Measurements from ENCODE around the gene HMCN2. TPM values are rescaled to one million over a fixed set of nuclear protein-coding genes. Genes with fewer than 3 reads are reported as not detected.

HMCN2 gene
- polyA plus RNA-seq, 1 of the 3 experiments (the other 2 are of a cell fraction) = 0.15 TPM

DNA sequence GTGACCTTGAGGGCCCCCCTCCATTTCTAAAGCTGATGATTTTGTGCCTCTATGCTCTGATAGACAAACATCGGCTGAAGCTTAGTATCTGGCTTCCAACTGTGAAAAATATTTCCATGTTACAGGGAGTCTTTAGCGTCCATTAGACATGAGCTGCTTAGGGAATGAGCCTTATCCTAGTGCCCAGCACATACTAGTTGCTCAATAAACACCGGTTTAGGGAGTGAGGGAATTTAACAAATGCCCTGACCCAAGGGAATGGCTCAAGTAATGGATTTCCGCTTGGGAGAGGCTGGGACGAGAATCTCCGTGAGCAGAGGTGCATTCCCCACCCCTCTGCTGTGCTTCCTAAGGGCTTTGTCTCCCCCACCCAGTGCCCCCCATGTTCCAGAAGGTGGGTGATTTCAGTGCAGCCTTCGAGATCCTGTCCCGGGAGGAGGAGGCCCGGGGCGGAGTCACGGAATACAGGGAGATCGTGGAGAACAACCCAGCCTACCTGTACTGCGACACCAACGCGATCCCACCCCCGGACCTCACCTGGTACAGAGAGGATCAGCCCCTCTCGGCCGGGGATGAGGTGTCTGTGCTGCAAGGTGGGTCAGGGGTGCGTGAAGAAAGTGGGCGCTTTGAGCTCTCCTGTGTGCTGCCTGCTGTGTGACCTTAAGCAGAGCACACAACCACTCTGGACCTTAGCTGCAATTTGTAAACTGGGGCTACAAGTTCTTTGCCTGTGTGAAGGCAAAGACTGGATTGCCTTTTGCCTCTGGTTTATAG is 113.5 kb downstream of the HMCN2 start:
- Histone ChIP-seq H3F3A (replicated peaks; ENCODE audit: insufficient read depth) (no peaks in the 10 kb centered on the region), H3K4me3 (ENCODE audit: low read depth in 2 of 2, low read length in 1 of 2) (no peak overlapping the region), H3K79me2 (ENCODE audit: insufficient read depth) (no peaks in the 10 kb centered on the region), H2AFZ (ENCODE audit: low read depth) (no peak overlapping the region), H3K27me3 (ENCODE audit: insufficient read depth) (no peaks in the 10 kb centered on the region), H3K9ac (no peak overlapping the region), H3K27ac (ENCODE audit: low read depth in 2 of 2, low read length in 1 of 2) (no peak overlapping the region), H3K36me3 (replicated peaks in 1 of 2; ENCODE audit: control insufficient read depth in 1 of 2, insufficient read depth in 2 of 2, low read length in 1 of 2) (no peaks in the 10 kb centered on the region), H4K20me1 (ENCODE audit: insufficient read depth) (no peaks in the 10 kb centered on the region), H3K4me2 (no peak overlapping the region), H3K4me1 (ENCODE audit: control insufficient read depth in 1 of 2, insufficient read depth in 2 of 2, low read depth in 1 of 2, low read length in 1 of 2) (no peaks in the 10 kb centered on the region), H3K9me3 (no peaks in the 10 kb centered on the region), H3K9me2 (no peaks in the 10 kb centered on the region)
- TF ChIP-seq EZH2phosphoT487 (IDR thresholded peaks at IDR 0.05; ENCODE audit: borderline replicate concordance, low read depth) (no peak), GABPA (IDR thresholded peaks at IDR 0.05; ENCODE audit: low read depth) (no peak), FOXJ3 (CRISPR knock-in tag; IDR thresholded peaks at IDR 0.05) (no peak), FOXM1 (IDR thresholded peaks at IDR 0.05; ENCODE audit: low read depth) (no peak), RCOR1 (IDR thresholded peaks at IDR 0.05; ENCODE audit: low read length) (no peak), CHD2 (IDR thresholded peaks at IDR 0.05; ENCODE audit: low read length, partially characterized antibody) (no peak), EP300 (IDR thresholded peaks at IDR 0.05; ENCODE audit: borderline replicate concordance in 1 of 2, low read depth in 1 of 2, low read length in 1 of 2) (no peak), GATA2 (CRISPR knock-in tag; IDR thresholded peaks at IDR 0.05) (no peak), POLR2AphosphoS5 (IDR thresholded peaks at IDR 0.05; ENCODE audit: low read depth, low read length) (no peak), NFIC (IDR thresholded peaks at IDR 0.05; ENCODE audit: borderline replicate concordance) (no peak), TEAD4 (IDR thresholded peaks at IDR 0.05; ENCODE audit: borderline replicate concordance, insufficient read depth) (no peak), TAF1 (IDR thresholded peaks at IDR 0.05; ENCODE audit: borderline replicate concordance, low read depth, low read length) (no peak), RFX5 (IDR thresholded peaks at IDR 0.05; ENCODE audit: low read length) (no peak), MEF2A (IDR thresholded peaks at IDR 0.05; ENCODE audit: borderline replicate concordance, low read depth) (no peak), YY1 (IDR thresholded peaks at IDR 0.05; ENCODE audit: low read depth) (no peak), MXI1 (IDR thresholded peaks at IDR 0.05; ENCODE audit: low read depth, low read length) (no peak)
- TF ChIP-seq, protein P1, sequence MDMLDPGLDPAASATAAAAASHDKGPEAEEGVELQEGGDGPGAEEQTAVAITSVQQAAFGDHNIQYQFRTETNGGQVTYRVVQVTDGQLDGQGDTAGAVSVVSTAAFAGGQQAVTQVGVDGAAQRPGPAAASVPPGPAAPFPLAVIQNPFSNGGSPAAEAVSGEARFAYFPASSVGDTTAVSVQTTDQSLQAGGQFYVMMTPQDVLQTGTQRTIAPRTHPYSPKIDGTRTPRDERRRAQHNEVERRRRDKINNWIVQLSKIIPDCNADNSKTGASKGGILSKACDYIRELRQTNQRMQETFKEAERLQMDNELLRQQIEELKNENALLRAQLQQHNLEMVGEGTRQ (IDR thresholded peaks at IDR 0.05; ENCODE audit: borderline replicate concordance, low read depth, low read length) = no peak
- TF ChIP-seq, protein P2, sequence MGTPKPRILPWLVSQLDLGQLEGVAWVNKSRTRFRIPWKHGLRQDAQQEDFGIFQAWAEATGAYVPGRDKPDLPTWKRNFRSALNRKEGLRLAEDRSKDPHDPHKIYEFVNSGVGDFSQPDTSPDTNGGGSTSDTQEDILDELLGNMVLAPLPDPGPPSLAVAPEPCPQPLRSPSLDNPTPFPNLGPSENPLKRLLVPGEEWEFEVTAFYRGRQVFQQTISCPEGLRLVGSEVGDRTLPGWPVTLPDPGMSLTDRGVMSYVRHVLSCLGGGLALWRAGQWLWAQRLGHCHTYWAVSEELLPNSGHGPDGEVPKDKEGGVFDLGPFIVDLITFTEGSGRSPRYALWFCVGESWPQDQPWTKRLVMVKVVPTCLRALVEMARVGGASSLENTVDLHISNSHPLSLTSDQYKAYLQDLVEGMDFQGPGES (IDR thresholded peaks at IDR 0.05; ENCODE audit: low read depth, low read length) = no peak
- TF ChIP-seq, protein P3, sequence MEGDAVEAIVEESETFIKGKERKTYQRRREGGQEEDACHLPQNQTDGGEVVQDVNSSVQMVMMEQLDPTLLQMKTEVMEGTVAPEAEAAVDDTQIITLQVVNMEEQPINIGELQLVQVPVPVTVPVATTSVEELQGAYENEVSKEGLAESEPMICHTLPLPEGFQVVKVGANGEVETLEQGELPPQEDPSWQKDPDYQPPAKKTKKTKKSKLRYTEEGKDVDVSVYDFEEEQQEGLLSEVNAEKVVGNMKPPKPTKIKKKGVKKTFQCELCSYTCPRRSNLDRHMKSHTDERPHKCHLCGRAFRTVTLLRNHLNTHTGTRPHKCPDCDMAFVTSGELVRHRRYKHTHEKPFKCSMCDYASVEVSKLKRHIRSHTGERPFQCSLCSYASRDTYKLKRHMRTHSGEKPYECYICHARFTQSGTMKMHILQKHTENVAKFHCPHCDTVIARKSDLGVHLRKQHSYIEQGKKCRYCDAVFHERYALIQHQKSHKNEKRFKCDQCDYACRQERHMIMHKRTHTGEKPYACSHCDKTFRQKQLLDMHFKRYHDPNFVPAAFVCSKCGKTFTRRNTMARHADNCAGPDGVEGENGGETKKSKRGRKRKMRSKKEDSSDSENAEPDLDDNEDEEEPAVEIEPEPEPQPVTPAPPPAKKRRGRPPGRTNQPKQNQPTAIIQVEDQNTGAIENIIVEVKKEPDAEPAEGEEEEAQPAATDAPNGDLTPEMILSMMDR (IDR thresholded peaks at IDR 0.05) = no peak
- TF ChIP-seq, protein P4, sequence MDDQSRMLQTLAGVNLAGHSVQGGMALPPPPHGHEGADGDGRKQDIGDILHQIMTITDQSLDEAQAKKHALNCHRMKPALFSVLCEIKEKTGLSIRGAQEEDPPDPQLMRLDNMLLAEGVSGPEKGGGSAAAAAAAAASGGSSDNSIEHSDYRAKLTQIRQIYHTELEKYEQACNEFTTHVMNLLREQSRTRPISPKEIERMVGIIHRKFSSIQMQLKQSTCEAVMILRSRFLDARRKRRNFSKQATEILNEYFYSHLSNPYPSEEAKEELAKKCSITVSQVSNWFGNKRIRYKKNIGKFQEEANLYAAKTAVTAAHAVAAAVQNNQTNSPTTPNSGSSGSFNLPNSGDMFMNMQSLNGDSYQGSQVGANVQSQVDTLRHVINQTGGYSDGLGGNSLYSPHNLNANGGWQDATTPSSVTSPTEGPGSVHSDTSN (IDR thresholded peaks at IDR 0.05) = no peak
- no peak for DNase-seq
- POLR2A ChIA-PET = no interaction called here
- WGBS (ENCODE audit: low lambda C conversion rate) = 68% methylated on average over 20 of the region's 20 CpGs
- CTCF ChIA-PET = interaction anchor here (1.0 to 2.0 kb wide), 3 partner anchors 10 to 272 kb away, joined by 3 to 5 read pairs (median 4); no protein-coding TSS in a partner anchor
